ENCODE measurements around the gene KRTAP5-10.
"Not testable (repeated sequence)": the region's sequence is repeated elsewhere in the genome, so short reads cannot be mapped to it uniquely, and the experiment has no call there.

Gene KRTAP5-10

DNA sequence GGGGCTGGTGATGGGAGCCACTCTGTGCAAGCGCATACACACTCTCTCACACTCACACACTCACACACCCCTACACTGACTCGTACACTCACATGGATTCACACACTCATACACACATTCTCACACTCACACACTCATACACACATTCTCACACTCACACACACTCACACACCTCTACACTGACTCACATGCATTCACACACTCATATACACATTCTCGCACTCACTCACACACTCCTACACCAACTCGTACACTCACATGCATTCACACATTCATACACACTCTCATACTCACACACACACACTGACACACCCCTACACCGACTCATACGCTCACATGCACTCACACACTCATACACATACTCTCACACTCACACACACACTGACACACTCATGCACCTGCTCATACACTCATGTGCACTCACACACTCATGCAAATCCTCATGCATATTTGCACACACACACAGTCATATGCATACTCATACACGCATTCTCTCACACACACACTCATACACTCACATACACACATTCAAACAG is 12.2 kb downstream of the KRTAP5-10 start:
- no peak for TF ChIP-seq ZNF274 (IDR thresholded peaks at IDR 0.05; ENCODE audit: low read depth, low read length)
- H3K4me3 ChIP-seq (ENCODE audit: low read length), result no peak overlapping the region

DNA sequence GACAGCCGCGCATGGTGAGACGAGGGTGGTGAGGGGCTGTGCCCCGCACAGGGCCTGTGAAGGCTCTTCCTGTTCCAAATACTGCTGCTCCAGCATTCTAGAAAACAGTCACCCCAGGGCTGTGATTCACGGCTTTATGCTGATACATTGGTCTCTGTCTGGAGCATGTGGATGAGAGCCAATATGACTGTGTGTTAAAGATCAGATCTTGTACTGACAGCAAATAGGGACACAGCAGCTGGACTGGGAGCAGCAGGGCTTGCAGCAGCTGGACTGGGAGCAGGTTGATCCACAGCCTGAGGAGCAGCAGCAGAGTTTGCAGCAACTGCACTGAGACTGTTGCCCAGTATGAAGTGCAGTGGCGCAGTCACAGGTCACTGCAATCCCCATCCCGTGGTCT is 14.2 kb downstream of the KRTAP5-10 start:
- H3K4me3 ChIP-seq (ENCODE audit: low read length), result not testable (repeated sequence)

DNA sequence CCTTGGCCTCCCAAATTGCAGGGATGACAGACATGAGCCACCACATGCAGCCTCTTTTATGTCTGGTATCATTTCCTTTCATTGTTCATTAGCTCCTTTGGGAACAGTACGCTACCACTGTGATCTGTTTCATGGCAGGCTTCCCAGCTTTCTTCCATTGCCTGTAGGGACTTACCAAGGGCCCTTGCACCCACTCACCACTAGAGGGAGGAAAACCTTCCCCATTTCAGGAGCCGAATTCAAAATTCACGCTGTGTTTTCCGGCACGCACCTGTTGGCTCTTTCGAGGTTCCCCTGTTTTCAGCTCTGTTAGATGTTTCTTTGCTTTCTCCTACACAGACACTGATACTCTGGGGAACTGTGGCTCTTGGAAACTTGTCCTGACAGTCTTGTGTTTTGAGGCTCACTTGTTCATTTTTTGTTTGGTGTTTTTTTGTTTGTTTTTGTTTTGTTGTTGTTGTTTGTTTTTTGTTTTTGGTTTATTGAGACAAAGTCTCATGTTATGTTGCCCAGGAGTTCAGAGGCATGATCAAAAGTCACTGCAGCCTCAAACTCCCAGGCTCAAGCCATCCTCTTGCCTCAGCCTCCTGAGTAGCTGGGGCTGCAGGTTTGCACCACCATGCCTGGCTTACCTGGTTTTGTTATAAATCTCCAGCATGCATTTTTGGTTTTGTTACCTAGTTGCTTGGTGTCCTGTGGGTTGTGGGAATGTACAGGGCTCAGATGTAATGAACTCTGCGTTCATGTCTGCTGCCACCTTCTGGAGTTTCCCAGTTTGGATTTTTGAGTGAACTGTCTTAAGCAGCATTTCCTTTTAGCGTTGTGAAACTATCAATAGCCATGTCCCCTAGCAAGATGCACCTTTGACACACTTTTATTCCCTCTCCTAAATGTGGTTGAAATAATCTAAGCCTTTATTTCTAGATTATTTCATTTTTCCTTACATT is 15.0 kb downstream of the KRTAP5-10 start:
- no peak for TF ChIP-seq ZNF274 (IDR thresholded peaks at IDR 0.05; ENCODE audit: low read depth, low read length)
- H3K4me3 ChIP-seq (ENCODE audit: low read length), result no peak overlapping the region

DNA sequence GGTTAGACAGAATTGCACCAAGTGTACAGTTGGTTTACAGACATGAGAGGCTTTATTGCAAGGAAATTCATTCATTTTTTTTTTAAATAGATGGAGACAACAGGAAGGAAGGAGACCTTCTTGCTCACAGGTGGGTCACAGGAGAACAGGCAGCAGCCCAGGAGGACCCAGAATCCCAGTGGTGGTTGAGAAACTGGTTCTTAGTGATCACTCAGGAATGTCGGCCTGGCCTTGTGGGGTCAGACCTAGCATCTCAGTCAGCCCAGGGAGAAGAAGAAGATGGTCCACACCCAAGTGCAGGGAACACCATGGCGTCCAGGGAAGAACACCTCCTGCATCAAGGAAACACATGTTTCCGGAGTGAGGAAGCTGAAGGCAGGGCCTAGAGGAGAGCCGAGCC is 16.5 kb downstream of the KRTAP5-10 start:
- no peak for TF ChIP-seq ZNF274 (IDR thresholded peaks at IDR 0.05; ENCODE audit: low read depth, low read length)

DNA sequence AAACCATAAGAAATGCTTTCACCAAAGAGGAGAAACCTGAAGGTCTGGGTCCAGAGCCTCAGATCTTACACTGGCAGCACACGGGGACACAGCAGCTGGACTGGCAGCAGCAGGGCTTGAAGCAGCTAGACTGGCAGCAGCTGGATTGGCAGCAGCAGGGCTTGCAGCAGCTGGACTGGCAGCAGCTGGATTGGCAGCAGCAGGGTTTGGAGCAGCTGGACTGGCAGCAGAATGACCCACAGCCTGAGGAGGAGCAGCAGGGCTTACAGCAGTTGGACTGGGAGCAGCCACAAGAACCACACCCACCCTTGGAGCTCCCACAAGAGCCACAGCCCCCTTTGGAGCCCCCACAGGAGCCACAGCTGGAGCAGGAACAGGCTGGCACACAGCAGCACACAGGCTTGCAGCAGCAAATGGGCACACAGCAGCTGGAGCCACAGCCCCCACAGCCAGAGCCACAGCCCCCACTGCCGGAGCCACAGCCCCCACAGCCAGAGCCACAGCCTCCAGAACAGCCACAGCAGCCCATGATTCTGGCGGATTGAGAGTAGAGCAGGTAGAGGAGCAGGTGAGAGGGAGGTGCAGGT is 17.0 kb downstream of the KRTAP5-10 start, which contains the start of gene KRTAP5-11:
TSS of gene KRTAP5-11 (minus strand) at position 567 of the 587 bp plus-strand sequence. CDS start at position 529, 38 bp downstream.
- no peak for TF ChIP-seq ZNF274 (IDR thresholded peaks at IDR 0.05; ENCODE audit: low read depth, low read length)

More for the DNA sequence above, 16.5 kb downstream of the KRTAP5-10 start:
- H3K4me3 ChIP-seq (ENCODE audit: low read length), result no peak overlapping the region

DNA sequence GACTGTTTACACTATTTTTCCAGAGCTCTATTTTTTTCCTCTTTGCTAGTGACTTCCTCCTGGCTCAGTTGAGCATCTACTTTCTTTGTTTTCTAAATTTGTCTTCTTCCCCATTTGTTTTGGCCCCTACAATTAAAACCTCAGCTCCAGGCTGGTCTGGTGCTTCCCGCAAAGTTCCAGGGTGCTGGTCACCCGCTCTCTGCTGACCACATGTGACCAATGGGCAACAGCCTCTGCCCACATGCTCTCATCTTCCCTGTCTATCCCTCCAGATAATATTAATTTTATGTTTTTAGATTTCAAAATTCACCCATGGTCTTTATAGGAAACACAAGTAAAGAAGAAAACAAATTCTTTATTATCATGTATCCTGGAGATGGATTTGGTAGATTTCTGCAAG is 17.6 kb downstream of the KRTAP5-10 start:
- not testable (repeated sequence) for H3K4me3 ChIP-seq (ENCODE audit: low read length)

More for the DNA sequence above, 17.0 kb downstream of the KRTAP5-10 start, which contains the start of gene KRTAP5-11:
- no peak within 1 kb of the TSS for H3K4me3 ChIP-seq (ENCODE audit: low read length)

DNA sequence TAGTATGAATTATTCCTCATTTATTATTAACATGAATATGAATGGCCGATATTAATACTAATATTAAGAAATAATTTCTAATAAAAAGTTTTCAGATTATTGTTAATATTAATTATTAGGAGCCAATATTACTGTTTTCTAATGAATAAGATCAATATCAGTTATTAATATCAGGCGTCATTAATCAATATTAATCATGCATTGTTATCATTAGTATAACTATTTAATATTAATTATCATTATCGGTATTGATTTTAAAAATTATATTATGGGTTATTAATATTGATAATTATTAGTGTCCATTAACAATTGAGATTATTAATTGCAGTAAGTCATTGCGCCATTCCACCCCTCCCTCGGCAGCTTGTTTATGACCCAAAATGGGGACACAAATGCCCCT is 20.3 kb downstream of the KRTAP5-10 start:
- H3K4me3 ChIP-seq (ENCODE audit: low read length), result not testable (repeated sequence)

DNA sequence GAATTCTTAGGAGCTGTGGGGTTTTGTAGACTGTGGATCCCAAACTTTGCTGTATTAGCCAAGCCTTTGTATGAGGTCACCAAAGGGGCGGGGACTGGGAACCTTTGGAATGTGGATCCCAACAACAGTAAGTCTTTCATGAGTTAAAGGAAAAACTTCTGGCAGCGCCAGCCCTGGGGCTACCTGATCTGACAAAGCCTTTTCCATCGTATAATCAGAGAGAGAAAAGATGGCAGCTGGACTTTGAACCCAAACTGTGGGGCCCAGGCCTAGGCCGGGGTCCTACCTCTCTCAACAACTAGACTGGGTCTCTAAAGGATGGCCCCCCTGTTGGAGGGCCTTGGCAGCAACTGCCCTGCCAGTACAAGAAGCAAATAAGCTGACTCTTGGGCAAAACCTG is 23.0 kb downstream of the KRTAP5-10 start:
- not testable (repeated sequence) for H3K4me3 ChIP-seq (ENCODE audit: low read length)

DNA sequence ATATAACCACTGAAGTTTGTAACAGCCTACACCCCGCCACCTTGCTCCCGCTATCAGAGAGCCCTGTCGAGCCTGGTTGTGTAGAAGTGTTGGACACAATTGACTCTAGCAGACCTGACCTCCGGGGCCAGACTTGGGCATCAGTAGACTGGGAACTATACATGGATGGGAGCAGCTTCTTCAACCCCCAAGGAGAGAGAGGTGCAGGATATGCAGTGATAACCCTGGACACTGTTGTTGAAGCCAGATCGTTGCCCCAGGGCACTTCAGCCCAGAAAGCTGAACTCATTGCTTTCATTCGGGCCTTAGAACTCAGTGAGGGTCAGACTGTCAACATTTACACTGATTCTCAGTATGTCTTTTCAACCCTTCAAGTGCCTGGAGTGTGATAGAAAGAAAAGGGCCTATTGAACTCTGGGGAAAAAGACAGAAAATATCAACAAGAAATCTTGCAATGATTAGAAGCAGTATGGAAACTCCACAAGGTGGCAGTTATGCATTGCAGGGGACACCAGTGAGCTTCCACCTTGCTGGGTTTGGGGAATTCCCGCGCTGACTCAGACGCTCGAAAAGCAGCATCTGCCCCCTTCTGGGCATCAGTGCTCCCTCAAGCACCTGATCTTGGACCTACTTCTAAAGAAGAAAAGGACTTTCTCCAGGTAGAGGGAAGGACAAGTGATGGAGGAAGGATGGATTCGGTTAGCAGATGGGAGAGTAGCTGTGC is 23.6 kb downstream of the KRTAP5-10 start:
- not testable (repeated sequence) for H3K4me3 ChIP-seq (ENCODE audit: low read length)

DNA sequence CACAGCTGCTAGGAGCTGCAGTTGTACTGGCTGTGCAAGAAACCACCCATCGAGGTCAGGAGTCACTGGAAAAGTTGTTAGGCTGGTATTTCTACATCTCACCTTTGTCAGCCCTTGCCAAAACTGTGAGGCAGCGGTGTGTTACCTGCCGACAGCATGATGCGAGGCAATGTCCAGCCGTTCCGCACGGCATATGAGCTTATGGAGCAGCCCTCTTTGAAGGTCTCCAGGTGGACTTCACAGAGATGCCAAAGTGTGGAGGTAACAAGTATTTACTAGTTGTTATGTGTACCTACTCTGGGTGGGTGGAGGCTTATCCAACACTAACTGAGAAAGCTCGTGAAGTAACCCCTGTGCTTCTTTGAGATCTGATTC is 24.2 kb downstream of the KRTAP5-10 start:
- H3K4me3 ChIP-seq (ENCODE audit: low read length), result not testable (repeated sequence)

DNA sequence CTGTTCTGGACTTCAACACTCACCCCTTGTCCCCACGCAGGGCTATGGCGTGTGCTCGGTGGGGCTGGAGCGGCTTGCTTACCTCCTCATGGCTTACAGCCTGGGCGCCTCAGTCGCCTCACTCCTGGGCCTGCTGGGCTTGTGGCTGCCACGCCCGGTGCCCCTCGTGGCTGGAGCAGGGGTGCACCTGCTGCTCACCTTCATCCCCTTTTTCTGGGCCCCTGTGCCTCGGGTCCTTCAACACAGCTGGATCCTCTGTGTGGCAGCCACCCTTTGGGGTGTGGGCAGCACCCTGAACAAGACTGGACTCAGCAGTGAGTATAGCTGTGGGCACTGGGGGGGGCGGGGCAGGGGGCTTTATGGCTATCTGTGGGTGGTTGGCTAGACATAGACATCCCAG is 37.9 kb downstream of the KRTAP5-10 start:
- H3K4me3 ChIP-seq (ENCODE audit: low read length), result not testable (repeated sequence)

DNA sequence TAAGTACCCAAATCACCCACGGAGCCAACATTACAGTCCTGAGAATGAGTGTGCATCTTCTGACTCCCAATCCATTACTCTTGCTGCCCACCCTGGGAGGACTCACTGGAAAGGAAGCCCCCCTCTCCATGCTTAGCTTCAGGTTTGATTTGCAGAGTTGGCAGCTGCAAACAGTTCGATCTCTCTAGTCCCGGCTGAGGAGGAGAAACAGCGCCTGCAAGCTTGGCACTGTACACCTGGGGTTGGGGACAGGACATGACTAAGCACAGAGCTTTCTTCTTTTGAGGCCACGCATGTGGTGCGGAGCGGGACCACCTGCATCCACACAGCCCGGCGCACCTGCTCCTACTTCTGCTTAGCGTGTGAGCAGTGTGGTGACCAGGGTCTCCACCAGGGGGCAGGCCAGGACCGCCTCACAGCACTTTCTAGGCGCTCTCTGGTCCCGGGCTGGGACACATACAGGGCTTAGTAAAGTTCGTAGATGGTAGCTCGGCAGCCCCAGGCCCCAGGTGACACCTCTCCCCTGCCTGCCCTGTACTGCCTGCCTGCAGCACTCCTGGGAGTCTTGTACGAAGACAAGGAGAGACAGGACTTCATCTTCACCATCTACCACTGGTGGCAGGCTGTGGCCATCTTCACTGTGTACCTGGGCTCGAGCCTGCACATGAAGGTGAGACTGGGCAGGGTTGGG is 39.6 kb downstream of the KRTAP5-10 start:
- H3K4me3 ChIP-seq (ENCODE audit: low read length), result not testable (repeated sequence)

DNA sequence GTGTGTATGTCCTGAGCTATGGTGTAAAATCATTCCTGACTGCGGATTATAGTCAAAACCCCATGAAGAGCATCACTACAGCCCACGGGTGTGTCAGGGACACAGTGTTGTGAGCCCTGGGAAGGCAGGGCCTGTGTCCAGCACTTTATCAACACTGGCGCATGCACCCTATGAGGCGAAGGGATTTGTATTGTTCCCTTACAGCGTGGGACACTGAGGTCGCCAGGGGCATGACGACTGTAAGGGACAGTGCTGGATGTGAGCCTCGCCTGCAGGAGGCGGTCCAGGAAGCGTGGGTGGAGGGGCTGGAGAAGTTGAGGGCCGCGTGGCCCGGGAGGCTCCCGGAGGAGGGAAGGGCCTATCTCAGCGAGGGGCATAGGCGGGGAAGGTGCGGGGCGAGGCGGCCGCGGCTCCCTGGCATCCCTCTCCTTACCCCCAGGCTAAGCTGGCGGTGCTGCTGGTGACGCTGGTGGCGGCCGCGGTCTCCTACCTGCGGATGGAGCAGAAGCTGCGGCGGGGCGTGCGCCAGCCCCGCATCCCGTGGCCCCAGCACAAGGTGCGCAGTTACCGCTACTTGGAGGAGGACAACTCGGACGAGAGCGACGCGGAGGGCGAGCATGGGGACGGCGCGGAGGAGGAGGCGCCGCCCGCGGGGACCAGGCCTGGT is 41.6 kb downstream of the KRTAP5-10 start:
- not testable (repeated sequence) for H3K4me3 ChIP-seq (ENCODE audit: low read length)

DNA sequence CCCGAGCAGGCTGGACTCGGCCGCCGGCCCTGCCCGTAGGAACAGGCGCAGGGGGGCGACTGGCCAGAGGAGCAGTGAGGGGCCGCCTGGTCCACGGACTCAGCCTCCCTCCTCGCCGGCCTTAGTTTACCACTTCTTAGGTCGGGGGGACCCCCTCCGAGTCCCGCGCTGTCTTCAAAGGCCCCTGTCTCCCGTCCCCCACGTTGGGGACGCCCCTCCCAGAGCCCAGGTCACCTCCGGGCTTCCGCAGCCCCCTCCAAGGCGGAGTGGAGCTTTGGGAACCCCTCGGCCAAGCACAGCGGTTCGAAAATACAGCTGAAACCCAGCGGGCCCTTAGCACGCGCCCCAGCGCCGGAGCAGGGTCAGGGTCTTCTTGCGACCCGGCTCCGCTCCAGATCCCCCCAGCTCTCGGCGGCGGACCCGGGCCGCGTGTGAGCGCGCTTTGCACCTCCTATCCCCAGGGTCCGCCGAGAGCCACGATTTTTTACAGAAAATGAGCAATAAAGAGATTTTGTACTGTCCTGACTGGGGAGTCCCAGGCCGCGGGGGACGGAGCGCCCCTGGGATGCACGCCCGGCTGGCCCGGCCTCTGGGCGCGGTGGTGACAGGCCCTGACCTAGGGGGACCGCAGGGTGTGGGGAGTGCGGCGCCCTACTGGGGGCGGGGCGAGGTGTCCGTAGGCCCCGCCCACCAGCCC is 42.3 kb downstream of the KRTAP5-10 start:
- not testable (repeated sequence) for H3K4me3 ChIP-seq (ENCODE audit: low read length)

DNA sequence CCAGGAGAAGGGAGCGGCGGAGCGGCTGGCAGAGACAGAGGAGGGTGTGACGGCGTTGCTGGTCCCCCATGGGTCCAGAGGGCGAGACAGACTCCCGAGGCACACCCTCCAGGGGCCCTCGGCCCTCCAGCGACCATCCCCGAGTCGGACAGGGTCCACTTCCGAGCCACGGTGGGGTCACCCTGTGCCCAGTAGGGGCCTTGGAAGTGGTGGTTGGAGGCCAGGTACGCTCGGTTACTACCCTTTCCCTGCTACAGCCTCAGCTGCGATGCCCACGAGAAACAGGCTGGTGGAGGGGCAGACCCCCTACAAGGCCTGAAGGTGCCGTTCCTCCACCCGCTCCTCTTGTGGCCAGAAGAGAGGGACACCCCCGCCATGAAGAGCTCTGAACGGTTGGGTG is 42.9 kb downstream of the KRTAP5-10 start:
- not testable (repeated sequence) for H3K4me3 ChIP-seq (ENCODE audit: low read length)

DNA sequence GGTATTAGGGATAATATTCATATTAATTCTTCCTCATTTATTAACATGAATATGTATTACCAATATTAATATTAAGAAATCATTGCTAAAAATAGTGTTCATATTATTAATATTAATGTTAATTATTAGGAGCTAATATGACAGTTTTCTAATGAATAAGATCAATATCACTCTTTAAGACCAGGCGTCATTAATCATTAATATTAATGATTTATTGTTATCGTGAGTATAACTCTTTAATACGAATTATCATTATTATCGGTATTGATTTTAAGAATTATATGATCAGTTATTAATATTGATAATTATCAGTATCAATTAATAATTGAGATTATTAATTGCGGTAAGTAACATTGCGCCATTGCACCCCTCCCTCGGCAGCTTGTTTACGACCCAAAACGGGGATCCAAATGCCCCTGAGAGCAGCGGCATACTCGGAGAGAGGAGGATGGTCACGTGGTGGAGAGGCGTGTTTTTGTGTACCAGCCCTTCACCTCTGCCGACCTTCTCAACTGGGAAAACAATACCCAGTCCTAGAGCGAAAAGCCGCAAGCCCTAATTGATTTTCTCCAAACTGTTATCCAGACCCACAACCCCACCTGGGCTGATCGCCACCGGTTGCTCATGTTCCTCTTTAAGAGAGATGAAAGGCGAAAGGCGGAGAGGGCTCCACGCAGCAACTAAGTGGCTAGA is 46.0 kb downstream of the KRTAP5-10 start:
- not testable (repeated sequence) for H3K4me3 ChIP-seq (ENCODE audit: low read length)

DNA sequence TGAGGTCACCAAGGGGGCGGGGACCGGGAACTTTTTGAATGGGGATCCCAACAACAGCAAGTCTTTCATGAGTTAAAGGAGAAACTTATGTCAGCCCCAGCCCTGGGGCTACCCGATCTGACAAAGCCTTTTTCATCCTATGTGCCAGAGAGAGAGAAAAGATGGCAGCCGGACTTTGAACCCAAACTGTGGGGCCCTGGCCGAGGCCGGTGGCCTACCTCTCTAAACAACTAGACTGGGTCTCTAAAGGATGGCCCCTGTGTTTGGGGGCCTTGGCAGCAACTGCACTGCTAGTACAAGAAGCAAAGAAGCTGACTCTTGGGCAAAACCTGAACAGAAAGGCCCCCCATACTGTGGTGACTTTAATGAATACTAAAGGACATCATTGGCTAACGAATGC is 48.6 kb downstream of the KRTAP5-10 start:
- H3K4me3 ChIP-seq (ENCODE audit: low read length), result not testable (repeated sequence)

DNA sequence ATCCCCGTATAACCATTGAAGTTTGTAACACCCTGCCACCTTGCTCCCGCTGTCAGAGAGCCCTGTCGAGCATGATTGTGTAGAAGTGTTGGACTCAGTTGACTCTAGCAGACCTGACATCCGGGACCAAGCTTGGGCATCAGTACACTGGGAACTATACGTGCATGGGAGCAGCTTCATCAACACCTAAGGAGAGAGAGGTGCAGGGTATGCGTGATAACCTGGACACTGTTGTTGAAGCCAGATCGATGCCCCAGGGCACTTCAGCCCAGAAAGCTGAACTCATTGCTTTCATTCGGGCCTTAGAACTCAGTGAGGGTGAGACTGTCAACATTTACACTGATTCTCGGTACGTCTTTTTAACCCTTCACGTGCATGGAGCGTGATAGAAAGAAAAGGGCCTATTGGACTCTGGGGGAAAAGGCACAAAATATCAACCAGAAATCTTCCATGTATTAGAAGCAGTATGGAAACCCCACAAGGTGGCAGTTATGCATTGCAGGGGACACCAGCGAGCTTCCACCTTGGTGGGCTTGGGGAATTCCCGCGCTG is 49.1 kb downstream of the KRTAP5-10 start:
- H3K4me3 ChIP-seq (ENCODE audit: low read length), result not testable (repeated sequence)
